SH-SY5Y (cell line): ENCODE measurements around the gene ALX1.

Source experiments
- GATA2 ChIP-seq: IDR thresholded peaks from 2 replicates; pipeline ENCODE4 v1.6.1; 2011; ENCODE audit warnings: mild to moderate bottlenecking, low read depth, low read length
- GATA3 ChIP-seq: IDR thresholded peaks from 2 replicates; pipeline ENCODE4 v1.6.1; 2011; ENCODE audit warnings: low read depth, mild to moderate bottlenecking, low read length, moderate library complexity

DNA sequence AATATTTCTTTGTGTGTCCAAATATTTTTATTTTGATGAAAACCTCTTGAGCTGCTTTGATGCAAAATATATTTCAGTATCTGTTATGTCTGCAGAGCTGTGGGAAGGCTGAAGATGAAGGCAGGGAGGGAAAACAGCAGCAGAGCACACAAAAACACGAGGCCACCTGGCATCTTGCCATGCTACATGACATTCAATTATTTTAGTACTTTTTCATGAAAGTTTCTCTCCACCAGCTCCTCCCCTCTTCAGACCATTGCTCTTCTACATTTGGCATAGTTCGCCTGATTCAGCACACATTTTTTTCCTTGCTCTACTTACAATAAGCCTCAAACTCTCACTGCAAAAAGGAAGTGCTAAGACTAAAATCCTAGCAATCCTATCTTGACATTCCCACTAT lies 4.6 kb upstream of the ALX1 start:
- TF ChIP-seq GATA2 (no peak), GATA3 (no peak)
